Endodermal cell (in vitro differentiated cells): ENCODE data around the gene RBMS3. TPM values are rescaled to one million over a fixed set of nuclear protein-coding genes. Genes with fewer than 3 reads are reported as not detected.

Experiments used
- DNase-seq: peaks from one replicate; pipeline ENCODE4 v3.0.0-alpha.2; 2017
- H3K27ac ChIP-seq: 2 replicates; pipeline ENCODE4 v1.5.1; 2013; ENCODE audit warnings: mild to moderate bottlenecking, low read depth, low read length, moderate library complexity
- H3K27me3 ChIP-seq: 2 replicates; pipeline ENCODE4 v1.6.1; 2013; ENCODE audit warnings: mild to moderate bottlenecking, low read length, moderate library complexity; ENCODE audit not compliant: insufficient read depth, control insufficient read depth, poor library complexity, severe bottlenecking
- H3K36me3 ChIP-seq: 2 replicates; pipeline ENCODE4 v1.7.0; 2013; ENCODE audit warnings: mild to moderate bottlenecking, low read length, moderate library complexity; ENCODE audit not compliant: control insufficient read depth, insufficient read depth
- H3K4me1 ChIP-seq: one replicate; pipeline ENCODE4 v1.7.0; 2013; ENCODE audit warnings: low read length; ENCODE audit not compliant: control insufficient read depth, insufficient read depth
- H3K4me3 ChIP-seq: 2 replicates; pipeline ENCODE4 v1.5.1; 2013; ENCODE audit warnings: mild to moderate bottlenecking, low read length, moderate library complexity
- H3K9ac ChIP-seq: 2 replicates; pipeline ENCODE4 v1.6.1; 2013; ENCODE audit warnings: mild to moderate bottlenecking, low read length, moderate library complexity; ENCODE audit not compliant: poor library complexity, severe bottlenecking; ENCODE audit errors: extremely low read depth
- H3K9me3 ChIP-seq: 2 replicates; pipeline ENCODE4 v1.6.1; 2013; ENCODE audit warnings: mild to moderate bottlenecking, low read length, moderate library complexity; ENCODE audit not compliant: control insufficient read depth
- H3K27ac Mint-ChIP-seq: 2 replicates; pipeline ENCODE4 v1.8.0; 2020; ENCODE audit warnings: mixed read lengths
- H3K27me3 Mint-ChIP-seq: 2 replicates; pipeline ENCODE4 v1.8.0; 2021; ENCODE audit warnings: mild to moderate bottlenecking, mixed read lengths; ENCODE audit not compliant: insufficient read depth
- H3K36me3 Mint-ChIP-seq: 2 replicates; pipeline ENCODE4 v1.8.0; 2020; ENCODE audit warnings: low read depth, mixed read lengths
- H3K4me1 Mint-ChIP-seq: 2 replicates; pipeline ENCODE4 v1.8.0; 2020; ENCODE audit warnings: mixed read lengths
- H3K4me3 Mint-ChIP-seq: 2 replicates; pipeline ENCODE4 v1.8.0; 2020; ENCODE audit warnings: mild to moderate bottlenecking, moderate library complexity, mixed read lengths
- H3K9me3 Mint-ChIP-seq: 2 replicates; pipeline ENCODE4 v1.8.0; 2020; ENCODE audit warnings: mild to moderate bottlenecking, mixed read lengths
- CTCF ChIP-seq: fragments of 200-600 bp; sonication (generic); conservative IDR thresholded peaks from 2 replicates; pipeline ENCODE4 v1.5.0; 2021; ENCODE audit warnings: antibody characterized with exemption, mild to moderate bottlenecking
- WGBS, 2 experiments: methylation state at CpG; one replicate each; pipeline versions ENCODE4 v1.1.5 to v1.1.7; 2013; ENCODE audit warnings: missing lambda C conversion rate in 2 of 2, mixed read lengths in 1 of 2; ENCODE audit not compliant: insufficient coverage in 1 of 2, insufficient read length in 1 of 2; 5-methylcytosine and 5-hydroxymethylcytosine counted together
- total RNA-seq, 2 donors: library from RNA; stranded (reverse); fragmentation: NEBNext Ultra II Directional in 1 of 2; extraction: Animal tissue kit (Norgen Biotek cat#: 25700) in 1 of 2; gene quantifications; 2 replicates in 1 of 2; 3 replicates in 1 of 2; pipeline ENCODE4 v1.2.1, GENCODE V29; 2021

RBMS3 gene
- total RNA-seq, 2 donors from 2014 or later: 2.0 to 7.3 TPM

GRCh38 chr3:29637068-29637467 lies 356.2 kb downstream of the RBMS3 start:
- Mint-ChIP-seq H3K36me3 (no peaks in the 10 kb centered on the region), H3K27me3 (no peaks in the 10 kb centered on the region), H3K4me3 (no peak overlapping the region), H3K27ac (no peak overlapping the region), H3K4me1 (peaks cover 11% of the 10 kb centered on the region), H3K9me3 (peaks cover 1% of the 10 kb centered on the region)
- Histone ChIP-seq H3K9ac (no peak overlapping the region), H3K27ac (no peak overlapping the region), H3K4me1 (no peaks in the 10 kb centered on the region), H3K36me3 (no peaks in the 10 kb centered on the region), H3K4me3 (no peak overlapping the region), H3K27me3 (no peaks in the 10 kb centered on the region), H3K9me3 (no peaks in the 10 kb centered on the region)
- no peak for DNase-seq
- WGBS, 2 experiments: 97% methylated on average over 1 of the region's 3 CpGs; no CpG with 5 or more reads in 1 of the 2 experiments
- no peak for TF ChIP-seq CTCF

- Histone ChIP-seq H3K9ac (no peak overlapping the region), H3K9me3 (no peaks in the 10 kb centered on the region), H3K36me3 (no peaks in the 10 kb centered on the region), H3K4me3 (no peak overlapping the region), H3K27me3 (no peaks in the 10 kb centered on the region), H3K27ac (no peak overlapping the region), H3K4me1 (no peaks in the 10 kb centered on the region)
- no peak for TF ChIP-seq CTCF
- no peaks in the 10 kb centered on the region for H3K27me3 Mint-ChIP-seq
- H3K9me3 Mint-ChIP-seq: peaks cover 1% of the 10 kb centered on the region
- peaks cover 16% of the 10 kb centered on the region for H3K4me1 Mint-ChIP-seq
- DNase-seq: no peak
- 31 to 74% methylated on average over 1 to 2 of the region's 2 CpGs for WGBS, 2 experiments
- H3K4me3 Mint-ChIP-seq: no peak overlapping the region
- no peak overlapping the region for H3K27ac Mint-ChIP-seq
- H3K36me3 Mint-ChIP-seq: no peaks in the 10 kb centered on the region
These were observed 358.9 kb downstream of the RBMS3 start for GRCh38 chr3:29639578-29640290.

- peaks cover 16% of the 10 kb centered on the region for H3K4me1 Mint-ChIP-seq
- no peak for TF ChIP-seq CTCF
- DNase-seq: no peak
- Histone ChIP-seq H3K27ac (no peak overlapping the region), H3K4me1 (no peaks in the 10 kb centered on the region), H3K9ac (no peak overlapping the region), H3K27me3 (no peaks in the 10 kb centered on the region), H3K9me3 (no peaks in the 10 kb centered on the region), H3K4me3 (no peak overlapping the region), H3K36me3 (no peaks in the 10 kb centered on the region)
- no peaks in the 10 kb centered on the region for H3K36me3 Mint-ChIP-seq
- WGBS, 2 experiments: 94 to 96% methylated on average over 4 to 5 of the region's 5 CpGs
- no peaks in the 10 kb centered on the region for H3K9me3 Mint-ChIP-seq
- no peak overlapping the region for H3K27ac Mint-ChIP-seq
- no peak overlapping the region for H3K4me3 Mint-ChIP-seq
- no peaks in the 10 kb centered on the region for H3K27me3 Mint-ChIP-seq
These were observed 361.6 kb downstream of the RBMS3 start for GRCh38 chr3:29642393-29643033.
